Stimulated activated CD4-positive, alpha-beta T cell treated with anti-CD3 and anti-CD28 coated beads, Interleukin-12 subunit alpha, Interleukin-12 subunit beta, amount 100 ng/mL, for 24 hours (primary cell): Measurements from ENCODE around the gene CSPG5.

Experiments
- DNase-seq, 2 experiments: peaks; one replicate each; pipeline ENCODE4 v3.0.0-alpha.2; 2020; ENCODE audit warnings: low read depth in 2 of 2

CSPG5 gene

DNA sequence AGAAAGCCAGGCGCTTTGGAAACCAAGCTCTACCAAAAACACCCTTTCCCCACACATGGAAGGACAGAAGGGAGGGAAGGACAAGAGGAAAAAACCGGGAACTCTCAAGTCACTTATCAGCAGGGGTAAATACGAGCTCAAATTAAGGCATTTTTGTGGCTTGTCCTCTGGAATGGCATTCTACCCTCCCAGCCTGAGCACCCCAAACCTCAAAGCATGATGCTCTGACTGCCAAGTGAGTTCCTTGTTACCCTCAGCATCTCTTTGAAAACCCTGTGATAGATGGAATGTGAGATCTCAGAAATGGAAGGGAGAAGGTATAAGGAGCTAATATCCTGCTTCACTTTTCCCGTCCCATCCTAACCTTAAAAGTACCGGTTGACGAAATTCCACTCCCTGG, 8.1 kb upstream of the CSPG5 start:
- no peak for DNase-seq

DNA sequence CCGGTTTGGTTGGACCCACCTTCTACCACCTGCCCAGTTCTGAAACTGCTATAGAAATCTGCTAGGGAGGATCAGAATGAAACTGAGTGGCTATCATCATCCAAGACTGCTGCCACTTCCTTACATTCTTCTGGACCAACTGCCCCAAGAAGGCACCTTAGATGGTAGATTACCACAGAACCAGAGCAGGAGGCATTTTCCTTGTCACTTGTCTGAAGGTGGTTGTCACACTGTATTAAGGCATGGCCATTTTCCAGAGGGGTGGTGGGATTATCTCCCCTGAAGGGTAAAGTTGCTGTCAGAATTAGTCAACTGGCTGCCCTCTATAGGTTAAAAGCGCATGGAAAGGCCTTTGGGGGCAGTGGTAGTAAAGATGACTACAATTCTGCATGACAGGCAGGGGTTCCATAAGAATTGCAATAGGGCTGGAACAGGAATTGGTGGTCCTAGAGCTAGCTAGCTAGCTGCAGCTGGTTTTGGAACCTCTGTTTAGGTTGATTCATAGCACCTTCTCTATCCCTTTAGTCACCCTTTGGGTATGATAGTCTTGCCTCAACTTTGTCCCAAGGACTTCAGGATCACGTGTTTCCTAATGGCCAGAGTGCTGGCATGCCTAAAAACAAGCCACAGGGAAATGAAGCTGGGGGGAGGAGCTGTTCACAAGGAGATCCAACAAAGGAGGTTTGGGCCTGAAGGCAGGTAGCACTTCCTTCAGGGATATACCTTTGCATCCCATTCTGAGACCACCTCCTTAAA, 4.8 kb upstream of the CSPG5 start:
- no peak for DNase-seq

DNA sequence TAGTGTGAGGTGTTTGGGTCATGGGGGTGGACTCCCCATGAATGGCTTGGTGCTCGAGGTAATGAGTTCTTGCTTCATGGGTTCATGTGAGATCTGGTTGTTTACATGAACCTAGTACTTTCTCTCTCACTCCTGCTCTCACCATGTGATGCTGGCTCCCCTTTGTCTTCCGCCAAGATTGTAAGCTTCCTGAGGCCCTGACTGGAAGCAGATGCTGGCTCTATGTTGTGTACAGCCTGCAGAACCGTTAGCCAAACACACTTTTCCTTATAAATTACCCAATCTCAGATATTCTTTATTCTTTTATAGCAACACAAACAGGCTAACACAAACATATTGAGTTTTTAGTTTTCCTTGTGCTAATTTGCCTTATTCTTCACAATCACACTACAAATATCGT, 3.2 kb upstream of the CSPG5 start:
- DNase-seq = no peak

DNA sequence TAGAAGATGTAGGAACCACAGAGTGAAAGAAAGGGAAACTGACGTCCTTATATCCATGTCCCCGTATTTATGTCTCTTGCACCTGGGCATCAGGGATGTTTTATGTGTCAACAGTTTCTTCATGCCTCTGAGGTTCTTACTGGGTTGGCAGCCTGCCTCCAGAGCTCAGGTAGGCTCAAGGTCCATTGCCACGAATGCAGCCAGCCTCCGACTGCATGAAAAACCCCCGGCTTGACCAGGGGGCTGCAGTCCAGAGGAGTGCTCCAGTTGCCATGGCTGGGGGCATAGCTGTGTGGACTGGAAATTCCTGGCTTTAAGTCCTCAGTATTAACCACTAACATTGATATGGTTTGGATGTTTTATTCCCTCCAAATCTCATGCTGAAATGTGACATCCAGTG, 2.8 kb upstream of the CSPG5 start:
- no peak for DNase-seq

DNA sequence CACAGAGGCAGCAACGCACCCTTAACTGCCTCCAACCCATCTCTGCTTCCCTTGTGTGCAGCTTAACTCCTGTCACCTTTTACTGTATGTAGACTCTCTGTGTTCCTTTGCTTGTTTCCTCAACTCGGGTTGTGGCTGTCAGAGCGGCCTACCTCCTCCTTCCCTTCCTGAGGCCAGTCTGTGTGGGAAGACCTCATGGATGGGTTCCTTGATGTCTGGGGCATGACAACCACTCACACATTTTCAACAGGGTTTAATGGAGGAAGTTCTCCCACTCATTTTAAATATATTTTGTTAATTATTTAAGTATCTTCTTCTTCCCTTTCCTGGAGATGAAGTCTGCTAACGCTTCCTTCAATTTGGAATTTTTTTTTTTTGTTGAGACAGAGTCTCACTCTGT, 1.8 kb upstream of the CSPG5 start:
- DNase-seq = no peak

DNA sequence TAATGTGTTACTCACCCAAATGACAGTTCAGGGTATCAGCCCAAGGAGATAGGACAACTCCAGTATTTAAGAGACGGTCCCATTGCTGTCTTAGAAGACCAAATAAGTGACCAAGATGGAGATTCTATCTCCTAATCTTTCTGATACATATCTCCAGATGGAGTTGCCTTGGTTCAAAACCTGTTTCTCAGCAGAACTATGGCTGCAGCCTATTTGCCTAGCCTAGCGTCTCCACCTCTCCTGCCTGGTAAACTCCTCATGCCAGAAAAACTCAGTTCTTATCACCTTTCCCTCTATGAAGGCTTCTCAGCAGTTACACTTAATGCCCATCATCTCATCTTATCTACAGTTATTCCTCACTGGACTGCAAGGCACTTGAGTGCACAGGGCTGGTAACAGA, 1.2 kb upstream of the CSPG5 start:
- no peak for DNase-seq

DNA sequence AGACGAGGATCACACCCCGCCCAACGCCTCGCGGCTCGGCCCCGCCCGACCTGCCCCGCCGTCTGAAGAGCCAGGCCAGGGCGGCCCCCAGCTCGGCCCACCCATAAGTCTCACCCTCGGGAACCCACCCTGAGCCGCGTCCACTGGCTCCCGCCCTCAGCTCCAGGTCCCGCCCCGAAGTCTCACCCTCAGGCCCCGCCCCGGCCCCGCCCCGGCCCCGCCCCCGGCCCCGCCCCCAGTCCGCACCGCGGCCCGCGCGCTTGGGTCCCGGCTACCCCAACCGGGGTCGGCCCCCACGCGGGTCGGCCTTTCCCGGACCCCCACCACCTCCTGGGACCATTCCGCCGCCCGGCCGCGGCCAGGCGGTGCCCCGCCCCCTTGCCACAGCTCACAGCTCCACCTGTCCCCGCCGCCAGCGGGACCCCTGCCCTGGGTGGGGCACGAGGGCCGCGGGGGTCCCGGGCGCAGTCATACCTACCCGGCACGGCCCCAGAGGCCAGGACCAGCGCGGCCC, 489 bp downstream of the CSPG5 start:
- DNase-seq = peak in 1 of 2 experiments; percentile 20

DNA sequence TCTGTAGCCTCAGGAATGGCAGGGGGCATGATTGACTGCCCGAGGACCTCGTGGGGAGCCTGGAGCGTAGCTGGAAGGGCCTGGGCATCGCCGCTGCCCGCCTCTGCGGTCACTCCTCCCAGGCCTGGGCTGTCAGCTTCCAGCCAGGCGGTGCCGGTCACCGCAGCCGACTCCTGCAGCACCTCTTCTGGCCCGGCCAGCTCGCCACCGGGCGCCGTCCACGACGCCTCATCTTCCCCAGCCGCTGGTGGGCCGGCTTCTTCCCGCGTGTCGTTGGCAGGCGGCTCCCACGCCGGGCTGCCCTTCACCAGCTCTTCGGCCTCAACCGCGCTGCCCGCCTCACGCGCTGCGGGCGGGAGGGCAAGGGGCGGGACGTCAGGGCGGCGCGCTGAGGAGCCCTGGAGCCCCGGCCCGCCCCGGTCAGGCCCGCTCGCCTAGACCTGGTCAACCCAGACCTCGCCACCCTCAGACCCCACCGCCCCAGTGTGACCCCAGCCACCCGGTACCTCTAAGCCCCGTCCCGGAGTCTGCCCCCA, 1.0 kb downstream of the CSPG5 start:
- no peak for DNase-seq

DNA sequence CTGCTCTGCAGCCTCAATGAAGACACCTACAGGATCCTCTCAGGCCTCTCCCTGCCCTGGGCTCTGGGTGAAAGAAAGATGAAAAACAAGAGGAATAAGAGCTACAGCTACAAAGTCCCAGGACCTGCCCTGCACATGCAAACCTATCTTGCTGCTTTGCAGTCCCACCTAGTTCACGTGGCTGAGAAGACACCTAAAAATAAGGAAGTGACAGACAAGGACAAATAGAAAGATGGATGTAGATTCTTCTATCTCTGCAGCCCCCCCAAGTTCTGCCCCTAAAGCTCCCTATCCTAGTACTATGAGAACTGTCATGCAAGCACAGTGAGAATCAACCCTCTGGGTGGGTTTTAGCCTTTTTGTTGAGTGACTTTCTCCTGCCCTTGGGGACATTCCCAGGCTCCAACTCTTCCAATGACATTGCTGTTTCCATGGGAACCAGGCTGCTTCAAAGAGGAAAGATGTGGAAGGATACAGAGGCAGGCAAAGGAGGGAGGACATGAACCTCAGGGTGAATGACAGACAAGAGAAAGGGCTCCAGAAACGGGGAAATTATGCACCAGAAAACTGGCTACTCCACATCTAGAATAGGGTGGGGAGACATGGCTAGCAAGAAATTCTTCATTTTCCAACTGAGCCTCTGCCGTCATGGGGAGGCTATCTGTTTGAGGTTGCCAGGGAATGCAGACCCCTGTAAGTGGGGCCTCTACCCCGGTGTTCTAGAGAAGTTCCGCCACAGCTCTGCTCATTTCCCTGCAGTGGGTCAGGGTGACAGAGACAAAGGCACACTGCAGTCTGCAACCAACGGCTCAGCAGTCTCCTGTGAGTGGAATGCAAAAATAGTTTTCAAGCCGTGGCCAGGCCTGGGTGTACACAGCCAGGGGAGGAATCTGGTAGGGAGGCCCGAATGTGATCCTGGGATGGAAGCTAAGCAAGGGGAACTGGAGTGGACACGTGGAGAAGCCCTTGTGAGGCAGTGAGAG, 5.2 kb downstream of the CSPG5 start:
- no peak for DNase-seq

DNA sequence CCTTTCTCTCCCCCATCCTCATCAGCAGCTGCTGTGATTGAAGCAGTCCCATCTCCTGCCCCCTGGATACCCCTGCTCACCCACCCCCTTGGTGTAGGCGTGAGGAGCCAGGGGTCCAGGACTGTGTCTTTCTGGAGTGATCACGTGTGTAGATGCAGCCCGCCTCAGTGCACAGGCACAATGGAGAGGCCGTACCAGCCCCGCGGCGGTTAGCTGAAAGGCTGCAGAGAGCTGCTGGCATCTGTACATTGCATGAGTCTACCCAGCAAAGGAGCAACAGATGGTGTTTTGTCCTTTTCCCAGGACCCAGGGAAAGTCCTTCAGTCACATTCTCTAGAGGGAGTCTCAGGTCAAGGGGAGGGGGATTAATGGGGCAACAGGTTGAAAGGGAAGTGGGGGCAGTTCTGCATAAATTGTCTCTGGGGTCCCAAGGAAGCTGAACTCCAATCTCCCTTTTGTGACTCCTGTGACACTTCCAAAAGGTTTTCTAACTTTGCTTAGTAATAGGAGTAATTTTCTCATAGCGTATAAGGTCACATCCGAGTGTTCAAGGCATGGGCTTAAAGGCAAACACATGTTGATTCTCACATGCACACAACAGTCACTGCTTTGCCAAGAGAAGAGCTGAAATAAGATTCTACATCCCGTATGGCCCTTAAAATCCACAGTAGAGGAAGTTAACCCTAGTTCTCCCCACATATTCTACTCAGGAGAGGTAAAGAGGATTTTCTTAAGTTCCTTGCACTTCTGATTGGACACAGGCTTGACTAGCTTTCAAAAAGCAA, 7.1 kb downstream of the CSPG5 start:
- DNase-seq = no peak

DNA sequence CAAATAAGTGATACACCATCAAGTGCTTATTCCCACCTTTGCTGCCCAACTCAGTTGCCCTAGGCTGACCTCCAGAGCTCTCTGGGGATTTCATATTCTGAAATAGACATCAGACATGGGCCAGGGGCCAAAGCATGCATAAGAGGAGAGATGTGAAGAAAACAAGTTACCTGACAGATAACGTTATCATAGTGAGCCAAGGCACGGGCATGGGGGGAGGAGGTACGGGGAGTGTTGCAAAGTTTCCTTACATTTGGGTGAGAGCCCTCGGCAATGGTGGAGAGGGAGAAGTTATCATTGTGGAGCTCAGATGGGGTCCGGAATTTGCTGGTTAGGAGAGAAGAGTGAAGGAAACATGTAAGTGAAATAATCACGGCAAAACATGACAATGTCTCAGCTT, 9.8 kb downstream of the CSPG5 start:
- DNase-seq = no peak

DNA sequence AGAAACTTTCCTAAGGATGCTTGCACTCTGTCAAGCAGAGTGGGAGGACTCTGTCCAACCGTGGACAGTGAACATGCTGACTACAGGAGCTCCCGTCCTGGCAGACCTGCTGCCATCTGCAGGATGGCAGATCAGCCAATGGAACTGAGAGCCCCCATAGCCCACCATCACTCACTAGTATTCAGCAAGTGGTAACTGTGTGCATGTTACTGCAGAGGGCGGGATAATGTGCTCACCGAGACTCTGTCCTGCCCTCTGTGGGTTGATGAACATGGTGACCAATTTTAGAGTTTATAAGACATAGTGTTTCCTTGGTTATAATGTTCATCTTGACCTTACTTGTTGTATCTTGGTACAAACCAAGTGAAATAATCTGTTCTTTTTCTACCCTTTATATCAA, 11.5 kb downstream of the CSPG5 start:
- no peak for DNase-seq

DNA sequence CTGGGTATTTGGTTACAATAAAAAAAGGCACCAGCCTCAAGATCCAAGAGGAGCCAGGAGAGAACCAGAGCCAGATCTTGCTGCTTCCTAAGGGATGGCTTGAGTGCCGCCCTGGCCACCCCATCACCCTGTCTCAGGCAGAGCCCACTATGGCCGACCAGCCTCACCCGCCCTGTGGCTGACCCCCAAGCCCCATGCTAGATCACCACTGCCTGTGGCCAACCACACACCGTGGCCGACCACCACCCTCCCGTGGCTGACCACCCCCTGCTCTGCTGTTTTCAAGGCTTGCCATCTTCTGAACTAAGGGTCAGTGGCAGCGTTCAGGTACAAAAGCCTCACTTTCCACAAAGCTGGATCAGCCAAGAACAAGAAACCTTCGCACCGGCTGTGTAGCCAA, 12.0 kb downstream of the CSPG5 start:
- DNase-seq = no peak

DNA sequence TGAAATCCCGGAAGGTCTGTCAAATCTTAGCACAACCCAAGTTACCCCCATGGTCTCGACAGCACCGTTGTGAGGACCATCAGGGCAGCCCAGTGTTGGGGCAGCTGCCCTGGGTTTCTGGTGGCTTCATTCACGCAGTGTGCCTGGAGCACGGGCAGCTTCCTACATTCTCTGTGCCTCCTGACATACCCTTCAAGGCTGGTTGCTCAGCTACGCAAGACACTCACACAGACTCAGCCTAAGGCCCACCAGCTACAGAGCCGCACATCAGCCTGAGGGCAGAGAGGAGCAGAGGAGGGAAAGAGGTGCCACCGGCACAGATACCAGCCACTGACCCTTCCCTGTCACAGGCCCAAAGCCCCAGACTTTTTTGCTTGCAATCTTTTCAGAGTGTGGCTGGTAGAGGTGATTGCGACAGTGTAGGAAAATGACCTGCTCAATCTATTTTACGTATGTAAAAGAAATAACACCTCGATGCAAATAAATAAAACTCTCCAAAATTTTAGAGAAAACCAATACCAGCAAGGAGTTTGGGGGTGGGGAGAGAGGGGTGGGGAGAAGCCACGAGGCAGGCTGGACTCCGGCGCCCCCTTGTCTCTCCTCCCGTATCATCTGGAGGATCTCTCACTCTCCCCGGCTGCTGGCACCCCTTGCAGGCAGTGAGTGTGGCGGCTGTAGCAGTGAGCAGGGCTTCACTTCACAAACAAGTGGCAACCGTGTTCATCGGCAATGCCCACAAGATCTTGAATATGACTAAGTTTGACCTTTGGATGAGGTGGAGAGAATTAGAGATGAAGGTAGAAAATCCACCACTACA, 12.7 kb downstream of the CSPG5 start:
- DNase-seq = no peak

DNA sequence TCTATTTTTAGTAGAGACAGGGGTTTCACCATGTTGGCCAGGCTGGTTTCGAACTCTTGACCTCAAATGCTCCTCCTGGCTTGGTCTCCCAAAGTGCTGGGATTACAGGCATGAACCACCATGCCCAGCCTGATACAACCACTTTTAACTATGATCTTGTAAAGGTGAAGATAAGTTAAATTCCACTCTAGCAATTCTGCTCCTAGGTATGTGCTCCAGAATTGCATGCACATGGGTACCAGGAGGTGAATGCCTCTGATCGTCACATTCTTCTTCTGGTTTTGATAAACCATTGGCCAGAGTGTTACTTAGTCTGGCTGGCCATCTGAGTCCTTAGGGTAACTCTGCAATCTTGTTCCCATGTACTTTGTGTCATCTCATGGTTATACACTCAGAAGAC, 22.3 kb downstream of the CSPG5 start:
- no peak for DNase-seq

DNA sequence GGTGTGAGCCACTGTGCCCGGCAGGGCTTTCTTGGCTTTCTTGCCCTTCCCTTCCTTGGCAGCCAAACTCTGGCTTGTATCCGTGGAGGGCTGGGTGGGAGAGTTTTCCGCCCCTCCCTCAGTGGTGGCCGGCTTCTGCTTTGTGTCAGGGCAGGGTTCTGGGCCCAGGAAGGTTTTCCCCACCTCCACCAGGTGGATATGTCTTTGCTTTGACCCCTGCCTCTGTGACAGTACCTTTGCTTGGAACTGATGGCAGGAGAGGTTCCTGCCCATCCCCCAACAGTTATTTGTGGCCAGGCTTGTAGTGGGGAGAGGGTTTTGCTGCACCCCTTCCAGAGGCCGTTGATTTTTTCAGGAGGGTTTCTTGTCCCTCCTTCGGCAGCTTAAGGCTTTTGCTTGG, 24.3 kb downstream of the CSPG5 start:
- DNase-seq = no peak

DNA sequence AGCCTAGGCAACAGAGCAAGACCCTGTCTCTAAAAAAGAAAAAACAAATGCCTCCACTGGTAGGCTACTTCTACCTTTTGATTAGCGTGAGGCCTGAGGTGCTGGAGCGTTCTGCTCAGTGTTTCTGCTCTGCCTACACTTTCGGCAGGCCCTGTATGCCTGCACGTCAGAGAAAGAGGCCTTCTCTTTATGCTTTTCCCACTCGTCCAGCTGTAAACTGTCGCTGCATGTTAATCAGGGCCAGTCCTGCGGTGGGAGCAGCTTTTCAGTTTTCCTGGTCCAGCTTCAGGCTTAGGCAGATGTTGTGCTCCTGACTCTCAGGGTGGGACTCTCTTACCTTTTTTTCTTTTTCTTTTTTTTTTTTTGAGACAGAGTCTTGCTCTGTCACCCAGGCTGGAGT, 25.3 kb downstream of the CSPG5 start:
- no peak for DNase-seq

DNA sequence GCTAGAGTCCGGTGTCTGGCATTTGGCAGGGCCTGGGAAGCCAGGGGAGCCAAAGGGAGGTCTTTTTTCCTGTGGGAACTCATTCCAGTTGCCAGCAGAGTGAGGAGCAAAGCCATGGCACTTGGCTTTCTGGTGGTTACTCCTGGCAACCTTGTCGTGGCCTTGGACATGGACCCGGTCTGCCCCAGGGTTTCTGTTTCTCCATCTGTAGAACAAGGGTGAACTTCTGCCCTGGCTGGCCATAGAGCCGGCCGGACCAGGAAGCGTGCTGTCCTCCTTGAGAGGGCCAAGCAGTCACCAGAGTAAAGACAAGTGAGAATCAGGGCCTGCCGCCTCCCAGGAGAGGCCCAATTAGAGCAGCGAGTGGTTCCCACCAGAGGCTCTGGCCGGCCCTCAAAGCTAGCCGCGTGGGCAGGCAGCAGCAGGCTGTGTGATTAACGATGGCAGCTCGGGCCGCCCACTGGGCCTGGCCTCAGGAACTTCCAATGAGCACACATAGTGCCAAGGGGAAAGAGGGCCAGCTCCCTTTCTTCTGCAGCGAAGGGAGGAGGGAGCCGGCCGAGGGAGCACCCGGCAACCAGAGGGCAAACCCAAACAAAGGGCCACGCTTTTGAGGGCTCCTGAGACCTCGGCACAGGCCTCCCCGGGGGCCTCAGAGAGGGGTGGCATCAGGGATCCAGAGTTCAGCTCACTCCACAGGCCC, 36.0 kb downstream of the CSPG5 start:
- DNase-seq = no peak

DNA sequence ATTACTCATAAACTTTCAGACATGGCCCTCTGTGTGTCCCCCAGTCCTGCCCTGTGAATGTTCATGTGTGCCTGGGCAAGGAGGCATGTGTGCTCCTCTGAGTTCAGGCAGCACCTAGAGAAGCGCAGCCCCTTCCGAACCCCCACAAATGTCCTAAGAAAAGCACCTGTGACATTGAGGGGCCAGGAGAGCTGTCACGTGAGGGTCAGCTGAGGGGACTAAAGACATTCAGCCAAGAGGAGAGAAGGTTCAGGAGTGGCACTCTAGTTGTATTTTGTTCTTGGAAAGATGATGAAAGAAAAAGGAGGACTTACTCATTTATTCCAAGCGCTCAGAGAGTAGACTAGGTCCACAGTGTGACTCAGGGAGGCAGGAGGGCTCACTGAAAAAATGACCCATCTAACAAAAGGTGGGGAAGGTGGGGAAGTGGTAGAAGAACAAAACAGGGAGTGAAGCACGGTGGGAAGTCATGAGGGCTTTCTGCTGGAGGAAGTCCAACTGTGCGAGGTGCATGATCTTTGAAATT, 37.0 kb downstream of the CSPG5 start:
- no peak for DNase-seq

DNA sequence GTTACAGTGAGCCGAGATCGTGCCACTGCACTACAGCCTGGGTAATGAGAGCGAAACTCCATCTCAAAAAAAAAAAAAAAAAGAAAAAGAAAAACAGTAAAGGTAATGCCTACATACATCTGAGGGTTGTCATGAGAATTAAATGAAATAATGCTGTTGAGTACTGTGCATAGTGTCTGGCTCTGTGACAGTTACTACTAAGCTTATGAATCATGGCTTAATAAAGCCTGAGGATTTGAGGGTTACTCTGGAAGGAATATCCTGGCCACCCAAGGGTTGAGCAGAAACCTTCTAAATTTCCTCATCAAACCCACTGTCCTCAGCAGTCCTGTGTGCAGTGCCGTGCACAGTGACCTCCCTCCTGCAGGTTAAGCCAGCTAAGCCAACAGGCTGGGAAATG, 38.4 kb downstream of the CSPG5 start:
- DNase-seq = no peak
